GM12875 (cell line): ENCODE measurements around the gene COL1A1.

Experiments
- H3K4me3 ChIP-seq: one replicate; pipeline ENCODE4 v1.5.1; 2011; ENCODE audit warnings: low read depth, low read length, control low read depth
- TF ChIP-seq, protein P1 (sequence below): IDR thresholded peaks from 2 replicates; pipeline ENCODE4 v1.5.1; 2011; ENCODE audit warnings: low read depth, mild to moderate bottlenecking, control low read depth, inconsistent platforms, low read length, moderate library complexity, borderline replicate concordance; ENCODE audit not compliant: insufficient read depth

Gene COL1A1

DNA sequence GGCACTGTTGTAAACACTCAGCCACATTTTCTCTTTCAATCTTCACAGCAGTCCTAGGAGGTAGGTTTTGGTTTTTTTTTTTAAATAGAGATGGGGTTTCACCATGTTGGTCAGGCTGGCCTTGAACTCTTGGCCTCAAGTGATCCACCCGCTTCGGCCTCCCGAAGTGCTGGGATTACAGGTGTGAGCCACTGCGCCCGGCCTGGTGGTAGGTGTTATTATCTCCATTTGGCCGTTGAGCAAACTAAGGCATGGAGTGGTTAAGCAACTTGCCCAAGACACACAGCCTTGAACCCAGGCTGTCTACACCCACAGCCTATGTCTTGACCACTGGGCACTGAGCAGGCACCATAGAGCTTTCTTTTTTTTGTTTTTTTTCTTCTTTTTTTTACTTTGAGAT lies 27.0 kb downstream of the COL1A1 start:
- TF ChIP-seq, protein P1, sequence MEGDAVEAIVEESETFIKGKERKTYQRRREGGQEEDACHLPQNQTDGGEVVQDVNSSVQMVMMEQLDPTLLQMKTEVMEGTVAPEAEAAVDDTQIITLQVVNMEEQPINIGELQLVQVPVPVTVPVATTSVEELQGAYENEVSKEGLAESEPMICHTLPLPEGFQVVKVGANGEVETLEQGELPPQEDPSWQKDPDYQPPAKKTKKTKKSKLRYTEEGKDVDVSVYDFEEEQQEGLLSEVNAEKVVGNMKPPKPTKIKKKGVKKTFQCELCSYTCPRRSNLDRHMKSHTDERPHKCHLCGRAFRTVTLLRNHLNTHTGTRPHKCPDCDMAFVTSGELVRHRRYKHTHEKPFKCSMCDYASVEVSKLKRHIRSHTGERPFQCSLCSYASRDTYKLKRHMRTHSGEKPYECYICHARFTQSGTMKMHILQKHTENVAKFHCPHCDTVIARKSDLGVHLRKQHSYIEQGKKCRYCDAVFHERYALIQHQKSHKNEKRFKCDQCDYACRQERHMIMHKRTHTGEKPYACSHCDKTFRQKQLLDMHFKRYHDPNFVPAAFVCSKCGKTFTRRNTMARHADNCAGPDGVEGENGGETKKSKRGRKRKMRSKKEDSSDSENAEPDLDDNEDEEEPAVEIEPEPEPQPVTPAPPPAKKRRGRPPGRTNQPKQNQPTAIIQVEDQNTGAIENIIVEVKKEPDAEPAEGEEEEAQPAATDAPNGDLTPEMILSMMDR, result no peak
- H3K4me3 ChIP-seq, result no peak overlapping the region

DNA sequence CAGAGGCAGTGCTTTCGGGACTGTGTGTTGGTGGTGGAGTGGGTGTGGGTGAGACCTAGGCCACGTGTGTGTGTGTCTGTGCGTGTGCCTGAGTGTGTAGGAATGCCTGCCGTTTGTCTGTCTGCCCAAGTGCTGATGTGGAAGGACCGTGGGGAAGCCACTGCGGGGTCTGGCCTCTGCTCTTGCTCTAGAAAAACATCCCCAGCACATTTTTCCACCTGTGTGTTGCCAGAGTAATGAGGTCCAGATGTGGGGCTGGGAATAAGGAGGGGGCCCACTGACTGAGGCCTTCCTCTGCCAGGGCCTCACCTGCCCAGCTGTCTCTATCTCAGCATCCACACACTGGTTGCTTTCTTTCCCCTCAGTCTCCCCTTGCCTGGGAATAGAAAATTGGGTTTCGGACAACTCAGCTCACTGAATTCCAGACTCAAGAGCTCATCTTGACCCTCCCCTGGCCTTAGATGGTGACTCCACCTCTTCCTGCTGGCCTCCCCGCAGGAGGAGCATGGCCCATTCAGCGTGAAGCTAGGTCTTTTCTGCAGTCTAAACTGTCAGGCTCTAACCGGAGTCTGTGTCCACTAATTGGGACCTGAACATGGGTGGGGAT lies 28.0 kb downstream of the COL1A1 start:
- TF ChIP-seq, protein P1, result no peak
- H3K4me3 ChIP-seq, result no peak overlapping the region

DNA sequence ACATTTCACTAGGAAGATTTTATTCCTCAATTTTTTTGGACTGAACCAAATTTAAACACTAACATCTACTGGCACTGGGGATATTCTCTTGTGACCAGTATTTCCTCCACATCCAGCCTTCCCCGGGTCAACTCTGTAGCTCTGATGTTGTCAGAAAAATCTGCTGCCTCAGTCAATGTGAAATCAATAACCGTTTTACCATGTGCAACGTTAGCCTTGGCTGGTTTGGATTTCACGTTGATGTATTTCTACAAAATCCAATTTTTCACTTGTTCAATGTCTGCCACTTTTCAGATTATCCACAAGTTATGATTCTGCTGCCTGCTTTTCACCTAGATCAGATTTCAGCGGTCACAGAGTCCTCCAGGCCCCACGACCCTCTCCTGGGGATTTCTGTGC lies 28.5 kb downstream of the COL1A1 start:
- no peak overlapping the region for H3K4me3 ChIP-seq
- TF ChIP-seq, protein P1, result no peak

DNA sequence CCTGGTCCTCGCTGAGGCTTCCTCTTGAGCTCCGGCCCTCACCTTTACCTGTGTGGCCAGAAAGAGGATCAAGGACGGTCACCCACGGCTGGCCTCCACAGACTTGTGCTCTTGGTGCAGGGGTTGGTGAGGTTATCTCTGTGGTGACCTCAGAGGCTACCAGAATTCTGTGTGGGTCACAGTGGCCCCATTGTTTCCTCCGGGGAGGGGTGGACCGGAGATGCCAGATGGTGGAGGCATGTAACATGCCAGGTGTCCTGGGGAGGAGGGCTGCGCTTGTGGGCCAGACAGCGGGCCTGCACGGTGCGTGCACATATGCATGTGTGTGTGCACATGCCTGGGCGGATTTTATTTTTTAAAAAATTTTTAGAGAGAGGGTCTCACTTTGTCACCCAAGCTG lies 29.3 kb downstream of the COL1A1 start:
- TF ChIP-seq, protein P1, result no peak

DNA sequence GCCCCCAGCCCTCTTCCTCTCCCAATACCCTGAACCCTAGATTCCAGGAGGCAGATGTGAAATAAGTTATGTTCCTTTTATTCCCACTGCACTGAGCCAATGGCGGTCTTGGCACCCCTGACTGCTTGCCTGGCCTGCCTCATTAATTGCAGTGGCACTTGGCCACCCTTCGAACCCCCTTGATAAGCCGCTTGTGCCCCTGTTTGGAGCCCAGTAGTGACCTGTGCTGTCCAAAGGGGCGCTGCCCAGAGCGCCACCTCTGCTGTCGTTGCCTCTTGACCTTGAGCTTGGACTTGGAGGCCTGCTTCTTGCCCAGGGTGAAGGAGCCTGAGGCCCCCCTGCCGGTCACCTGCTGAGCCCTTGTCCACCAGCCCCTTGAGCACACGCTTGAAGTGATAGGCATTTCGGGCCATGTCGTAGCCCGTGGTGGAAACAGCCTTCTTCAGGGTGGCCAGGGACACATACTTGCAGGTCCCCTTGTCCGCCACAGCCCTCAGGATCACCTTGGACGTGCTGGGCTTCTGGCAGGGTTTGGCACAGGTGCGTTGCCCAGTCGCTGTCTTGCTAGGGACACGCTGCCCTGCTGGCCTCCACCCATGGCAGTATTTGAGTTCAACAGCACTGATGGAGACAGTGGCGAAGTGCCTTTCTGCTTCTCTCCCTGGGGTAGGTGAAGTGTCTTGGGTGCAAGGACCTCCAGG lies 29.9 kb downstream of the COL1A1 start:
- TF ChIP-seq, protein P1, result no peak
- H3K4me3 ChIP-seq, result no peak overlapping the region

More for the DNA sequence above, 29.3 kb downstream of the COL1A1 start:
- H3K4me3 ChIP-seq, result no peak overlapping the region

DNA sequence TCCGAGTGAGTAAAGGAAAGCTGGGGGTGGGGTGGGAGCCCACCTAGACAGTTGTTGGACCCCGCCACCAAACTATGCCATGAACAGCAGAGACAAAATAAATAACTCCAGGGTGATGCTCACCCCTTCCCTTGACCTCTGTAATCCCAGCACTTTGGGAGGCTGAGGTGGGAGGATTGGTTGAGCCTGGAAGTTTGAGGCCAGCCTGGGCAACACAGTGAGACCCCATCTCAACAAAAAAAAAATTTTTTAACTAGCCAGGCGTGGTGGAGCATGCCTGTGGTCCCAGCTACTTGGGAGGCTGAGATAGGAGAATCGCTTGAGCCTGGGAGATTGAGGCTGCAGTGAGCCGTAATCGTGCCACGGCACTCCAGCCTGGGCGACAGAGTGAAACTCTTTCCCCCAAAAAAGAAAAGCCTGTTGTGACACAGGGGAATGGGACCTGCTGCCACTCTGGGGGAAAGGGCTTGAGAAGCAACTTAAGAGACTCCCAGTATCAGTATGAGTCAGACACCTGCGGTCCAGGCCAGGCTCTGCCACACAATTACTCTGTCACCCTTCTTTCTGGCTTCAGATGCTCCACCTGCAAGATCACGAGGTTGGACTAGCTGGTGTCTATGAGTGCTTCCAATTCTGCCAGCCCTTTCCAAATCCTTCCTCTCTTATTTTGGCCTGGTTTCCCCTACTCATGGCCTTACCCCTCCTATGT lies 30.6 kb downstream of the COL1A1 start:
- H3K4me3 ChIP-seq, result no peak overlapping the region
- TF ChIP-seq, protein P1, result no peak
